Tibial artery (tissue), 4 donors: Measurements from ENCODE around the gene DACH1.
"Not testable (repeated sequence)": the region's sequence is repeated elsewhere in the genome, so short reads cannot be mapped to it uniquely, and the experiment has no call there.

Experiments
- DNase-seq, 2 donors: peaks; one replicate each; pipeline ENCODE4 v3.0.0-alpha.2; 2019
- H3K27ac ChIP-seq, 2 donors: fragments of 200-600 bp; sonication (generic) in 1 of 2; 1 replicate in 1 of 2; 2 replicates in 1 of 2; pipeline ENCODE4 v1.5.1; 2018 to 2019; ENCODE audit warnings: mild to moderate bottlenecking in 1 of 2
- H3K27me3 ChIP-seq, 2 donors: fragments of 200-600 bp; sonication (generic) in 1 of 2; one replicate each; pipeline versions ENCODE4 v1.5.1 to v1.6.0; 2016 to 2019
- H3K36me3 ChIP-seq, 3 donors: fragments of 200-600 bp; sonication (generic) in 2 of 3; one replicate each; pipeline ENCODE4 v1.5.1; 2016 to 2019; ENCODE audit warnings: mild to moderate bottlenecking in 2 of 3
- H3K4me1 ChIP-seq, 4 donors: fragments of 200-600 bp; sonication (generic) in 2 of 4; 1 replicate in 3 of 4; 2 replicates in 1 of 4; pipeline ENCODE4 v1.5.1; 2016 to 2019
- H3K4me3 ChIP-seq, 2 donors: fragments of 200-600 bp; sonication (generic) in 1 of 2; 1 replicate in 1 of 2; 2 replicates in 1 of 2; pipeline ENCODE4 v1.5.1; 2018 to 2019; ENCODE audit warnings: mild to moderate bottlenecking in 2 of 2
- H3K9me3 ChIP-seq, 3 donors: fragments of 200-600 bp; sonication (generic) in 1 of 3; one replicate each; pipeline ENCODE4 v1.5.1; 2016 to 2019
- intact Hi-C: fragments of 100-400 bp; cut with DNase I; formaldehyde crosslinking; loops from one replicate; pipeline ENCODE4 v1.15.0; 2023; ENCODE audit warnings: low total_unique reads
- TF ChIP-seq, protein P1 (sequence below), 2 experiments: fragments of 200-600 bp in 1 of 2; fragments of 450-650 bp in 1 of 2; IDR thresholded peaks; one replicate each; pipeline ENCODE4 v1.5.1; 2017 to 2019; ENCODE audit warnings: antibody characterized with exemption in 2 of 2, mild to moderate bottlenecking in 1 of 2, moderate library complexity in 1 of 2

DACH1 gene

DNA sequence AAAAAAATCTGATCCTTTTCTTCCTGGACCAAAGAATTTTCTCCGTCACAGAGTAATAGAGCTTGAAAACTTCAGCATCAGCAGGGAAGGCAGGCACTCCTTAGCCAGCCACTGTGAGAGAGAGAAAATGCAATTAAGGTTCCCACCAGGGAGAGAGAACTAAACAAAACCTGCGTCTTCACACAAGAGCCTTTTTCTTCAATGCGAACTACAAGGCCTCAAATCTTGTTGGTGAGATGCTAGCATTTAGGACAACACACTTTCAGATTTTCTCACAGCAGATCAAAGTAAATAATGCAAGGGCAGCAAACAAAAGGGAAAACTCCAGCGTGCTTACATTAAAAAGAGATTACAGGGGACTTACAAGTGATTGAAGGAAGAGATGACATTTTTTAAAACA, 80.1 kb downstream of the DACH1 start:
- Histone ChIP-seq H3K4me1 (no peaks in the 10 kb centered on the region), H3K27ac (no peak overlapping the region), H3K9me3 (no peaks in the 10 kb centered on the region), H3K27me3 (no peaks in the 10 kb centered on the region), H3K4me3 (no peak overlapping the region), H3K36me3 (no peaks in the 10 kb centered on the region)
- TF ChIP-seq, protein P1, sequence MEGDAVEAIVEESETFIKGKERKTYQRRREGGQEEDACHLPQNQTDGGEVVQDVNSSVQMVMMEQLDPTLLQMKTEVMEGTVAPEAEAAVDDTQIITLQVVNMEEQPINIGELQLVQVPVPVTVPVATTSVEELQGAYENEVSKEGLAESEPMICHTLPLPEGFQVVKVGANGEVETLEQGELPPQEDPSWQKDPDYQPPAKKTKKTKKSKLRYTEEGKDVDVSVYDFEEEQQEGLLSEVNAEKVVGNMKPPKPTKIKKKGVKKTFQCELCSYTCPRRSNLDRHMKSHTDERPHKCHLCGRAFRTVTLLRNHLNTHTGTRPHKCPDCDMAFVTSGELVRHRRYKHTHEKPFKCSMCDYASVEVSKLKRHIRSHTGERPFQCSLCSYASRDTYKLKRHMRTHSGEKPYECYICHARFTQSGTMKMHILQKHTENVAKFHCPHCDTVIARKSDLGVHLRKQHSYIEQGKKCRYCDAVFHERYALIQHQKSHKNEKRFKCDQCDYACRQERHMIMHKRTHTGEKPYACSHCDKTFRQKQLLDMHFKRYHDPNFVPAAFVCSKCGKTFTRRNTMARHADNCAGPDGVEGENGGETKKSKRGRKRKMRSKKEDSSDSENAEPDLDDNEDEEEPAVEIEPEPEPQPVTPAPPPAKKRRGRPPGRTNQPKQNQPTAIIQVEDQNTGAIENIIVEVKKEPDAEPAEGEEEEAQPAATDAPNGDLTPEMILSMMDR (IDR thresholded peaks at IDR 0.05) = no peak
- intact Hi-C loops = no loop called here
- no peak for DNase-seq

DNA sequence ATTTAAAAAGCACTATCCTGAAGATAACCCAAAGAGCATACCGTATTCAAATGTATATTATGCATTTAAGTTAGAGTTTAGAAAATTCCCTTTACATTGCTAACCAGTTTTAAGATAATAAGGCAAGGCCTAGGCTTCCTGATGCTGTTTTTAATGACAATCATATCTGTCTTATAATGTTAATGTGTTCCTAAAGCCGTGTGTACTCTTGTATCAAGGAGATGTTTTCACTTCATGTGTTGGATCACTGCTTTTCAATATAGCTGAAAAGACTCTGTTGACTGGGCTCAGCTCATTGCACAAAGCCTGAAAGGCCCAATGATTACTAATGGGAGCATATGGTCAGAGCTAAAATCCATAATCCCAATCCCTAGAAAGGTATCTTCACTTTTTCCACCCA, 81.6 kb downstream of the DACH1 start:
- intact Hi-C loops = no loop called here
- Histone ChIP-seq H3K9me3 (no peaks in the 10 kb centered on the region), H3K36me3 (no peaks in the 10 kb centered on the region), H3K4me3 (no peak overlapping the region), H3K4me1 (no peaks in the 10 kb centered on the region), H3K27ac (no peak overlapping the region), H3K27me3 (no peaks in the 10 kb centered on the region)
- DNase-seq = no peak
- TF ChIP-seq, protein P1 (IDR thresholded peaks at IDR 0.05) = no peak

GRCh38 chr13:71780546-71780945, 86.5 kb downstream of the DACH1 start:
- no peaks in the 10 kb centered on the region for H3K27me3 ChIP-seq
- H3K4me3 ChIP-seq = no peak overlapping the region
- TF ChIP-seq, protein P1 (IDR thresholded peaks at IDR 0.05) = no peak
- no peak for DNase-seq
- H3K4me1 ChIP-seq = no peaks in the 10 kb centered on the region
- H3K9me3 ChIP-seq = no peaks in the 10 kb centered on the region
- H3K36me3 ChIP-seq = no peaks in the 10 kb centered on the region
- intact Hi-C loops = no loop called here
- no peak overlapping the region for H3K27ac ChIP-seq

- intact Hi-C loops, H3K4me3 ChIP-seq, H3K9me3 ChIP-seq, DNase-seq, H3K36me3 ChIP-seq, H3K27me3 ChIP-seq, H3K4me1 ChIP-seq, H3K27ac ChIP-seq: not testable (repeated sequence)
These were observed 88.0 kb downstream of the DACH1 start for GRCh38 chr13:71778998-71779397.

DNA sequence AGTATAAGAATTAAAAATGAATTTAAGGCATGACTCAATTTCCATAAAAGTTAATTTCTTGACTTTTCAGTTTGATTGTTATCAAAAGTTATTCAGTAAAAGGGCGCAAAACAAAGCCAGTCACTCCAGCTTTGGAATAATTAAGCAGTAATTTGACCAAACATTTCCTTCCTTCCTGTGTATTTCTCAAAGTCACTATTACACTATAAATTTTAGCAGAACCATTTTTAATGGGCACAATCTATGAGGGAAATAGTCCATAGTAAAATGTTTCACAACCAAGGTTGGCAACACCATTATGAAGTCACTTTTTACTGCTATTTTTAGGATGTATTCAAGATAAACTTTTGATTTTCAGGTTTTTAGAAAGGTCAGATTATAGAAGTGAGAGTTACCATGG, 91.0 kb downstream of the DACH1 start:
- no peak for DNase-seq
- TF ChIP-seq, protein P1 (IDR thresholded peaks at IDR 0.05) = no peak
- Histone ChIP-seq H3K9me3 (no peaks in the 10 kb centered on the region), H3K27ac (no peak overlapping the region), H3K4me3 (no peak overlapping the region), H3K4me1 (no peaks in the 10 kb centered on the region), H3K36me3 (no peaks in the 10 kb centered on the region), H3K27me3 (no peaks in the 10 kb centered on the region)
- intact Hi-C loops = no loop called here

GRCh38 chr13:71774863-71775262, 92.1 kb downstream of the DACH1 start:
- TF ChIP-seq, protein P1 (IDR thresholded peaks at IDR 0.05) = no peak
- Histone ChIP-seq H3K4me3 (no peak overlapping the region), H3K27me3 (no peaks in the 10 kb centered on the region), H3K4me1 (no peaks in the 10 kb centered on the region), H3K9me3 (no peaks in the 10 kb centered on the region), H3K27ac (no peak overlapping the region), H3K36me3 (no peaks in the 10 kb centered on the region)
- DNase-seq = no peak
- intact Hi-C loops = no loop called here
